ENCODE measurements around the gene CHRDL2. TPM values are rescaled to one million over a fixed set of nuclear protein-coding genes. Genes with fewer than 3 reads are reported as not detected.
"Not testable (repeated sequence)": the region's sequence is repeated elsewhere in the genome, so short reads cannot be mapped to it uniquely, and the experiment has no call there.

The CHRDL2 gene
- total RNA-seq, 4 donors from 2014 or later, result 0.19 to 0.97 TPM; not detected in 2

- intact Hi-C loops (cut with DNase I), result no loop called here
- Histone ChIP-seq H3K9me3 (no peaks in the 10 kb centered on the region), H3K4me1 (peaks cover 15 to 67% (median 25%) of the 10 kb centered on the region in 3 donors), H3K27me3 (no peaks in the 10 kb centered on the region), H3K4me3 (peak overlapping the region in 2 of 4 donors; percentile 1 to 4), H3K36me3 (no peaks in the 10 kb centered on the region), H3K27ac (peak overlapping the region; percentile 11 to 62 (median 53))
- TF ChIP-seq POLR2A (IDR thresholded peaks at IDR 0.05), result no peak
- TF ChIP-seq CTCF (IDR thresholded peaks at IDR 0.05), result no peak
- WGBS, 2 donors, result 43 to 49% methylated on average over 15 of the region's 15 CpGs
- no peak for DNase-seq
Measured at GRCh38 chr11:74754507-74755252, 23.5 kb upstream of the CHRDL2 start.

DNA sequence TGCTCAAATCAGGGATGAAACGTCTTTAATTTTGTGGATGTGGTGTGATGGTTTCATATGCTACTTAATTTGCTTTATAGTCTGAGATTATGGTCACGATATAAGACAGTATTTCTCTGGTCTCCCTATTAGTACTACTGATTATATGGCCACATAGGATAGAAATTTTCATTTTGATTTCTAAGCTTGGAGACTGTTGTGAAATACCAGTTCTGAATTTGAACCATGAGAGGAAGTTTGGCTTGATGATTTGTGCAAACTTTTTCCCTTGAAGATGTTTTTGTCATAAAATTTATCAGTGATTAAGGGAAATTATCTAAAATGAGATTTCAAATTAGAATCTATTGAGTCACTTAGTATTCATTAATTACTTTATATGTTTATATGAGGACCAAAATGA is 20.1 kb upstream of the CHRDL2 start:
- WGBS, 2 donors, result 57 to 85% methylated on average over 2 of the region's 2 CpGs
- peaks cover 21 to 83% (median 33%) of the 10 kb centered on the region in 3 donors for H3K4me1 ChIP-seq
- H3K36me3 ChIP-seq, result no peaks in the 10 kb centered on the region
- H3K27me3 ChIP-seq, result no peaks in the 10 kb centered on the region
- no peak for DNase-seq
- intact Hi-C loops (cut with DNase I), result no loop called here
- H3K4me3 ChIP-seq, result peak overlapping the region in 1 of 4 donors; percentile 86
- no peak for TF ChIP-seq CTCF (IDR thresholded peaks at IDR 0.05)
- no peak for TF ChIP-seq POLR2A (IDR thresholded peaks at IDR 0.05)
- no peaks in the 10 kb centered on the region for H3K9me3 ChIP-seq
- peak overlapping the region in 1 of 4 donors; percentile 3 for H3K27ac ChIP-seq

DNA sequence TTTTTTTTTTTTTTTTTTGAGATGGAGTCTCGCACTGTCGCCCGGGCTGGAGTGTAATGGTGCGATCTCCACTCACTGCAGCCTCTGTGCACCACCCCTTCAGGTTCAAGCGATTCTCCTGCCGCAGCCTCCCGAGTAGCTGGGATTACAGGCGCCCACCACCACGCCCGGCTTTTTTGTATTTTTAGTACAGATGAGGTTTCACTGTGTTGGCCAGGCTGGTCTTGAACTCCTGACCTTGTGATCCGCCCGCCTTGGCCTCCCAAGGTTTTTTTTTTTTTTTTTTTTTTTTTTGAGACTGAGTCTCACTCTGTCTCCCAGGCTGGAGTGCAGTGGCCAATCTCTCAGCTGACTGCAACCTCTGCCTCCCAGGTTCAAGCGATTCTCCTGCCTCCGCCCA is 19.4 kb upstream of the CHRDL2 start:
- intact Hi-C loops (cut with DNase I); H3K27ac ChIP-seq; H3K9me3 ChIP-seq; H3K27me3 ChIP-seq; H3K36me3 ChIP-seq; DNase-seq: not testable (repeated sequence)
- 84 to 96% methylated on average over 11 to 14 of the region's 14 CpGs for WGBS, 2 donors
- peaks cover 20 to 76% (median 33%) of the 10 kb centered on the region in 3 donors for H3K4me1 ChIP-seq
- peak overlapping the region in 2 of 4 donors; percentile 71 to 86 for H3K4me3 ChIP-seq

GRCh38 chr11:74749965-74750296 is 18.7 kb upstream of the CHRDL2 start:
- H3K9me3 ChIP-seq, result no peaks in the 10 kb centered on the region
- 15 to 16% methylated on average over 2 of the region's 2 CpGs for WGBS, 2 donors

GRCh38 chr11:74749127-74749964 is 18.1 kb upstream of the CHRDL2 start:
- H3K4me1 ChIP-seq, result peaks cover 13 to 63% (median 30%) of the 10 kb centered on the region in 3 donors
- peak in 1 of 6 experiments; percentile 4 for TF ChIP-seq CTCF (IDR thresholded peaks at IDR 0.05)
- TF ChIP-seq POLR2A (IDR thresholded peaks at IDR 0.05), result peak in 1 of 4 donors; percentile 3
- intact Hi-C loops (cut with DNase I), result no loop called here
- no peaks in the 10 kb centered on the region for H3K36me3 ChIP-seq
- H3K9me3 ChIP-seq, result no peaks in the 10 kb centered on the region
- H3K27me3 ChIP-seq, result no peaks in the 10 kb centered on the region
- H3K4me3 ChIP-seq, result peak overlapping the region; percentile 71 to 96 (median 88)
- no peak for DNase-seq
- 0% methylated on average over 6 to 9 of the region's 63 CpGs for WGBS, 2 donors
- H3K27ac ChIP-seq, result peak overlapping the region; percentile 89 to 99 (median 99)

More at GRCh38 chr11:74749965-74750296, 18.7 kb upstream of the CHRDL2 start:
- Histone ChIP-seq H3K27ac (peak overlapping the region; percentile 89 to 99 (median 99)), H3K36me3 (no peaks in the 10 kb centered on the region), H3K4me1 (peaks cover 15 to 69% (median 33%) of the 10 kb centered on the region in 3 donors), H3K4me3 (peak overlapping the region; percentile 71 to 96 (median 88)), H3K27me3 (no peaks in the 10 kb centered on the region)
- DNase-seq, result no peak
- no peak for TF ChIP-seq POLR2A (IDR thresholded peaks at IDR 0.05)
- no peak for TF ChIP-seq CTCF (IDR thresholded peaks at IDR 0.05)
- intact Hi-C loops (cut with DNase I), result no loop called here
